ENCODE results near the gene ZBED1. TPM values are rescaled to one million over a fixed set of nuclear protein-coding genes. Genes with fewer than 3 reads are reported as not detected.

ZBED1 gene
- total RNA-seq, 4 donors from 2014 or later, result 37.2 to 41.1 (median 39.4) TPM

- peak overlapping the region; percentile 11 to 82 for H3K4me3 ChIP-seq
- H3K27me3 ChIP-seq, result no peaks in the 10 kb centered on the region
- peak; percentile 40 for ATAC-seq
- no peaks in the 10 kb centered on the region for H3K9me3 ChIP-seq
- peaks cover 0 to 10% of the 10 kb centered on the region in 2 donors for H3K36me3 ChIP-seq
- 3 to 6% methylated on average over 10 of the region's 10 CpGs for WGBS, 2 donors (ENCODE audit: low coverage in 1 of 2)
- peaks cover 7 to 68% (median 11%) of the 10 kb centered on the region in 3 donors for H3K4me1 ChIP-seq
- H3K27ac ChIP-seq, result peak overlapping the region; percentile 86 to 94 (median 93)
- TF ChIP-seq CTCF (IDR thresholded peaks at IDR 0.05) (no peak), POLR2AphosphoS5 (IDR thresholded peaks at IDR 0.05) (no peak), EP300 (IDR thresholded peaks at IDR 0.05) (no peak), POLR2A (IDR thresholded peaks at IDR 0.05) (no peak)
Observed at GRCh38 chrX:2498781-2499302, 1.9 kb downstream of the ZBED1 start.

- no peak for ATAC-seq
Observed at GRCh38 chrX:2497961-2498780, 2.6 kb downstream of the ZBED1 start.

GRCh38 chrX:2495595-2495994 is 5.2 kb downstream of the ZBED1 start:
- Histone ChIP-seq H3K27me3 (no peaks in the 10 kb centered on the region), H3K36me3 (peaks cover 0 to 21% of the 10 kb centered on the region in 2 donors), H3K4me1 (peaks cover 7 to 85% (median 11%) of the 10 kb centered on the region in 3 donors), H3K9me3 (no peaks in the 10 kb centered on the region), H3K27ac (peak overlapping the region in 1 of 4 donors; percentile 17), H3K4me3 (no peak overlapping the region)
- WGBS, 2 donors (ENCODE audit: low coverage in 1 of 2), result 75 to 88% methylated on average over 4 to 6 of the region's 14 CpGs
- no peak for ATAC-seq
- TF ChIP-seq CTCF (IDR thresholded peaks at IDR 0.05), result no peak

More at GRCh38 chrX:2497961-2498780, 2.6 kb downstream of the ZBED1 start:
- Histone ChIP-seq H3K9me3 (no peaks in the 10 kb centered on the region), H3K27me3 (no peaks in the 10 kb centered on the region), H3K27ac (peak overlapping the region; percentile 86 to 94 (median 93)), H3K36me3 (peaks cover 0 to 10% of the 10 kb centered on the region in 2 donors), H3K4me1 (peaks cover 7 to 74% (median 11%) of the 10 kb centered on the region in 3 donors), H3K4me3 (peak overlapping the region; percentile 11 to 82)
- TF ChIP-seq POLR2AphosphoS5 (IDR thresholded peaks at IDR 0.05) (no peak), CTCF (IDR thresholded peaks at IDR 0.05) (no peak), POLR2A (IDR thresholded peaks at IDR 0.05) (no peak), EP300 (IDR thresholded peaks at IDR 0.05) (no peak)
- 23 to 26% methylated on average over 10 to 11 of the region's 11 CpGs for WGBS, 2 donors (ENCODE audit: low coverage in 1 of 2)

- Histone ChIP-seq H3K36me3 (peaks cover 0 to 50% of the 10 kb centered on the region in 2 donors), H3K27me3 (no peaks in the 10 kb centered on the region), H3K27ac (no peak overlapping the region), H3K4me3 (no peak overlapping the region), H3K4me1 (peaks cover 0 to 60% (median 0%) of the 10 kb centered on the region in 3 donors), H3K9me3 (no peaks in the 10 kb centered on the region)
- TF ChIP-seq POLR2A (IDR thresholded peaks at IDR 0.05) (no peak), POLR2AphosphoS5 (IDR thresholded peaks at IDR 0.05) (no peak), CTCF (IDR thresholded peaks at IDR 0.05) (no peak), EP300 (IDR thresholded peaks at IDR 0.05) (no peak)
- no peak for ATAC-seq
- WGBS, 2 donors (ENCODE audit: low coverage in 1 of 2), result 65% methylated on average over 5 of the region's 22 CpGs; no CpG with 5 or more reads in 1 of the 2 donors
Observed at GRCh38 chrX:2492531-2493218, 8.1 kb downstream of the ZBED1 start.

Measured in gastroesophageal sphincter (tissue), 4 donors.